C4-2B (cell line): ENCODE data around the gene FHL3.

Source experiments
- CTCF ChIP-seq: fragments of 450-650 bp; conservative IDR thresholded peaks from 2 replicates; pipeline ENCODE4 v1.5.1; 2017; ENCODE audit warnings: mild to moderate bottlenecking
- ZFX ChIP-seq: fragments of 450-650 bp; IDR thresholded peaks from 2 replicates; pipeline ENCODE4 v1.6.1; 2017

GRCh38 chr1:37947364-37947763 lies 58.0 kb downstream of the FHL3 start:
- TF ChIP-seq CTCF (no peak), ZFX (no peak)
